ENCODE measurements around the gene MATN3.

GRCh38 chr2:20012282-20013125 lies at the start of gene MATN3:
- TF ChIP-seq CTCF (IDR thresholded peaks at IDR 0.05; ENCODE audit: control extremely low read depth in 1 of 3, insufficient read depth in 1 of 3, low read depth in 1 of 3, low read length in 3 of 3) = no peak
- no peak for TF ChIP-seq SIN3A (conservative IDR thresholded peaks at IDR 0.05 in 1 of 2, IDR thresholded peaks at IDR 0.05 in 1 of 2; ENCODE audit: low read depth in 1 of 2, low read length in 2 of 2)
- TF ChIP-seq BRCA1 (IDR thresholded peaks at IDR 0.05; ENCODE audit: low read depth, low read length) = no peak
- no peak for TF ChIP-seq EGR1 (IDR thresholded peaks at IDR 0.05; ENCODE audit: borderline replicate concordance, low read depth, low read length)
- no peak for TF ChIP-seq GTF2F1 (IDR thresholded peaks at IDR 0.05; ENCODE audit: borderline replicate concordance, low read depth, low read length)
- no peak for TF ChIP-seq POLR2A (IDR thresholded peaks at IDR 0.05; ENCODE audit: control extremely low read depth in 1 of 2, low read depth in 2 of 2, low read length in 2 of 2)

Measured in H1 (cell line).